Stomach (tissue), 4 donors: Measurements from ENCODE around the gene COPS6.

ENCODE experiments used
- POLR2A ChIP-seq, 4 donors: fragments of 450-650 bp; IDR thresholded peaks; one replicate each; pipeline ENCODE4 v1.6.1; 2016; ENCODE audit warnings: antibody characterized with exemption in 4 of 4, control low read depth in 2 of 4, mild to moderate bottlenecking in 1 of 4, moderate library complexity in 1 of 4
- TF ChIP-seq, protein P1 (sequence below), 7 experiments: fragments of 450-650 bp in 4 of 7; fragments of 200-600 bp in 3 of 7; sonication (generic) in 3 of 7; IDR thresholded peaks; one replicate each; pipeline ENCODE4 v1.5.1; 2016 to 2019; ENCODE audit warnings: antibody characterized with exemption in 7 of 7, control low read depth in 2 of 7, mild to moderate bottlenecking in 1 of 7

DNA sequence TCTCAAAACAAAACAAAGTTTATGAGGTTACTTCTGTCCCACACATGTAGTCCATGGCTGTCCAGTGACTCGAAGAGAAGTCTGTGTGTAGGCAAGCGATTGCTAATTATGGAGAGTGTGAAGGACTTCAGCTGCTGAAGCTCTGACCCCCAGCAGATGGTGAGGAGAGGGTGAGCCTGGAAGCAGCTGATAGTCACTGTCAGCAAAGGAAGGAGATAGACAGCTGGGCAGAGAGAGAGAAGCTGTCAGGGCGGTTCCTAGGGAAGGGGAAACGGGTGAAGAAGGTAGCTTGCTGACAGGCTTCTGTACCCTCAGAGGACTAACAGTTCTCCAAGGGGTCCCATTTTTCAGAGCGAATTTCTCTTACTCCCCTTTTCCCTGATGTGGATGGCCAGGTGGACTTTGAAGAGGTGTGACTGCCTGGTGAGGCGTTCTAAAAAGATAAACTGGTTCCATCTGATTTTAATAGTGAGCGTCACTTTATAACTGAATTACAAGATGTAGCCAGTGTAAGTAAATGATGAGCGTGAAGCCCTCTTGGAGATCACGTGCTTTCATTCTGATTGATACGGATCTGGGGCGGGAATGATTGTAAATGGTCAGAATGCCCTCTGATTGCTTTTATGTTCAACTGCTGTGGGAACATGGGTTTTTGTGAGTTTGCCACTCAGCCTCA lies 27.1 kb upstream of the COPS6 start:
- TF ChIP-seq POLR2A (IDR thresholded peaks at IDR 0.05), result no peak
- TF ChIP-seq, protein P1, sequence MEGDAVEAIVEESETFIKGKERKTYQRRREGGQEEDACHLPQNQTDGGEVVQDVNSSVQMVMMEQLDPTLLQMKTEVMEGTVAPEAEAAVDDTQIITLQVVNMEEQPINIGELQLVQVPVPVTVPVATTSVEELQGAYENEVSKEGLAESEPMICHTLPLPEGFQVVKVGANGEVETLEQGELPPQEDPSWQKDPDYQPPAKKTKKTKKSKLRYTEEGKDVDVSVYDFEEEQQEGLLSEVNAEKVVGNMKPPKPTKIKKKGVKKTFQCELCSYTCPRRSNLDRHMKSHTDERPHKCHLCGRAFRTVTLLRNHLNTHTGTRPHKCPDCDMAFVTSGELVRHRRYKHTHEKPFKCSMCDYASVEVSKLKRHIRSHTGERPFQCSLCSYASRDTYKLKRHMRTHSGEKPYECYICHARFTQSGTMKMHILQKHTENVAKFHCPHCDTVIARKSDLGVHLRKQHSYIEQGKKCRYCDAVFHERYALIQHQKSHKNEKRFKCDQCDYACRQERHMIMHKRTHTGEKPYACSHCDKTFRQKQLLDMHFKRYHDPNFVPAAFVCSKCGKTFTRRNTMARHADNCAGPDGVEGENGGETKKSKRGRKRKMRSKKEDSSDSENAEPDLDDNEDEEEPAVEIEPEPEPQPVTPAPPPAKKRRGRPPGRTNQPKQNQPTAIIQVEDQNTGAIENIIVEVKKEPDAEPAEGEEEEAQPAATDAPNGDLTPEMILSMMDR (IDR thresholded peaks at IDR 0.05), result no peak
